ENCODE measurements around the gene MTARC2.
A peak's percentile ranks its signal among the peaks of the same experiment; 100 is the strongest.
"Not testable (repeated sequence)": the region's sequence is repeated elsewhere in the genome, so short reads cannot be mapped to it uniquely, and the experiment has no call there.

Gene MTARC2

DNA sequence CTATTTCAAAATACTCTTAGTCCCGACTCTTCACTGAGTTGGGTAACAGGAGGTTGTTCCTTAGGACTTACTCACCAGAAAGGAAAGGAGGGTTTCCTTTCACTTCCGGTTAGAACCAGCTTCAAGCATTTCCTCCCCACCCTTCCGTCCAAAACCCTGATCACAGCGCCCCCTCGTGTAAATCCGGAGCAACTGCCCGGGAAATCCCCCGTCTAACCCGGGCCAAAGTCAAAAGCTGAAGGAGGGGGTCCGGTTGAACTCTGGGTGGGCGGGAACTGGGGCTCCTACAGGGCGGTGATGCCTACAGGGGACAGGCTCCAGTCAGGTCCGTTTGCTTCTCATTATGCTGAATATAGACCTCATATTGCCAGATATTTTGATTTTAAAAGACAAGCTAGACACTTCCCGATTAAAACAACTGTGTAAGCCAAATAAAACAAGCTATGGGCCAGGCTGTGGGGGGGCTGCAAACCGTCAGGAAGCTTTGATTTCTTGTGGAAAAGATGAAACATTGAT, 15.0 kb upstream of the MTARC2 start:
- DNase-seq, result peak; percentile 74 to 83

DNA sequence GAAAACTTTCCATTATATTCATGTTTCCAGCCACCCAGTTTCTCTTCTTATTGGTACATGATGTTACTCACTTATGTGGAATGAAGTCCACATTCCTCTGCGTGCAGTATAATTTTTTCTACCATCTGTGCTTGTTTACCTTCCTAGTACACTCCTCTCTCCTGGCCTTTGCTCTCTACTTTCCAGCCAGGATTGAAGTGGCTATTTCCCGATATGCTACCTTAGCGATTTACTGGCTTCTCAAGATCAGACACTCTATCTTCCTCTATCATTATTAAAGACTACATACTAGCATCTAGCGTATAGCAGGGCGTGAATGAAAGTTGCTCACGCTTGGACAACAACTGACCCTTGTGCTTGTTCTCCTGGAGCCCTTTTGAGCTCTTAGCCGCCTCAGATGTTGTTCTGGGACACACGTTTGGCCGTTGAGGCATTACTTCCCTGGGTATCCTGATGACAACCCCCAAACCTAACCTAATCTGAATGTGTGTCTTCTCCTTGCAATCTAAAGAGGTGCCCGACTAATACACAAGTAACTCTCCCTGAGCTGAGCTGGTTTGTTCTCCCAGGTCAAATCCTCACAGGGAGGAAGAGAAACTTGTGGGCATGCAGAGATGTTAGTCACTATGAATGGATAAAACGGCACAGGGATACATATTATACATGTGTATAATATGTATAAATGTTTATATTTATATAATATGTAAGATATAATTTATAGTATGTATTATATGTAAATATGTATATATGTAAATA, 13.4 kb upstream of the MTARC2 start:
- DNase-seq, result no peak

DNA sequence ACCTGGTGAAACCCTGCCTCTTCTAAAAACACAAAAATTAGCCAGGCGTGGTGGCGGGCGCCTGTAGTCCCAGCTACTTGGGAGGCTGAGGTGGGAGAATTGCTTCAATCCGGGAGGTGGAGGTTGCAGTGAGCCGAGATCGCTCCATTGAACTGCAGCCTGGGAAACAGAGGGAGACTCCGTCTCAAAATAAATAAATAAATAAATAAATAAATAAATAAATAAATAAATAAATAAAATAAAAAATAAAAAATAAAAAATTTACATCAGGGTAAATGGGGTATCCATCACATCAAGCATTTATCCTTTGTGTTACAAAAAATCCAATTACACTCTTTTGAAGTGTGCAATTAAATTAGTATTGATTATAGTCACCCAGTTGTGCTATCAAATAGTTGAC, 11.8 kb upstream of the MTARC2 start:
- DNase-seq, result not testable (repeated sequence)

DNA sequence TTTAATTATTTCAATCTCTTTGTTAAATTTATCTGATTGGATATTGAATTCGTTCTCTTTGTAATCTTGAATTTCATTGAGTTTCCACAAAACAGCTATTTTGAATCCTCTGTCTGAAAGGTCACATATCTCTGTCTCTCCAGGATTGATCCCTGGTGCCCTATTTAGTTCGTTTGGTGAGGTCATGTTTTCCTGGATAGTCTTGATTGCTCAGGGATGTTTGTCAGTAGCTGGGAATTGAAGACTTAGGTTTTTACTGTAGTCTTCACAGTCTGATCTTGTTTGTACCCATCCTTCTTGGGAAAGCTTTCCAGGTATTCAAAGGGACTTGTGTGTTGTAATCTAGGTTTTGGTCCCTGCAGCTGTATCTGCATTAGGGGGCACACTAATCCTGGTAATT, 6.8 kb upstream of the MTARC2 start:
- DNase-seq, result no peak

DNA sequence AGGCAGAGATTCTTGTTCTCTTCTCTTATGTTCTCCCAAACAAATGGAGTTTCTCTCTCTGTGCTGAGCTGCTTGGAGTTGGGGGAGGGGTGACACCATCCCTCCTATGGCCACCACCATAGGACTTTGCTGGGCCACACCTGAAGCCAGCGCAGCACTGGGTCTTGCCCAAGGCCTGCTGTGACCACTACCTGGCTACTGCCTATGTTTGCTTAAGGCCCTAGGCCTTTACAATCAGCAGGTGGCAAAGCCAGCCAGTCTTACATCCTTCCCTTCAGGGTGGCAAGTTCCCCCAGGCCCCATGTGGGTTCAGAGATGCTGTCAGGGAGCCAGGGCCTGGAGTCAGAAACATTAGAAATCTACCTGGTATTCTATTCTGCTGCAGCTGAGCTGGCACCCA, 6.3 kb upstream of the MTARC2 start:
- no peak for DNase-seq

DNA sequence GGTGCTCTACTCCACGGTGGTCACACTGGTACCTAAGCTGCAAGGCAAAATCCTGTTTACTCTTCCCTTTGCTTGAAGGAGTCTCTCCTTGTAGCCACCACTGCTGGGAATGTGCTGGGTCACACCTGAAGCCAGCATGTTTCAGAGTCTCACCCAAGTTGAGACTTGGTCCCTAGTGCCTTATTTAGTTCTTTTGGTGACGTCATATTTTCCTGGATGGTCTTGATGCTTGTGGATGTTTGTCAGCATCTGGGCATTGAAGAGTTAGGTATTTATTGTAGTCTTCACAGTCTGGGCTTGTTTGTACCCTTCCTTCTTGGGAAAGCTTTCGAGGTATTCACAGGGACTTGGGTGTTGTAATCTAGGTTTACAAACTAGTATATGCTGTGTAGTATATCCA, 5.6 kb upstream of the MTARC2 start:
- no peak for DNase-seq

DNA sequence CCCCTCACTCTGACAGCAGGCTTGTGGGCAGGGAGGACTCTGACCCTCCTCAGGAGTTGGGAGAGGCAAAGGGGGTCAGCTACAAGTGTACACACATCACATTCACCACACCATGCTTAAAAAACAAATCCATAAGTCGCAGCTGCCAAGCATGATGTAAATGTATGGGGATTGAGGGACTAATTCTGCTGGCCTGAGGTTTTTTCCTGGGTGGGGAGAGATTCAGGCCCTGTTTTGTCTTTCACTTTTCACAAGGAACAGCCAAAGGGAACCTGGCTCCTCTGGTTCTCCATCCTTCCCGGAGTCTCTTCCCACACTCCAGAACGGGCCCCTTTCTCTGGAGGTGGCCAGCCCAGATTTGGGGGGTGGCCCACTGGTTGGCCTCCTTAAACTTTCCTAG, 1.3 kb upstream of the MTARC2 start:
- DNase-seq, result no peak

DNA sequence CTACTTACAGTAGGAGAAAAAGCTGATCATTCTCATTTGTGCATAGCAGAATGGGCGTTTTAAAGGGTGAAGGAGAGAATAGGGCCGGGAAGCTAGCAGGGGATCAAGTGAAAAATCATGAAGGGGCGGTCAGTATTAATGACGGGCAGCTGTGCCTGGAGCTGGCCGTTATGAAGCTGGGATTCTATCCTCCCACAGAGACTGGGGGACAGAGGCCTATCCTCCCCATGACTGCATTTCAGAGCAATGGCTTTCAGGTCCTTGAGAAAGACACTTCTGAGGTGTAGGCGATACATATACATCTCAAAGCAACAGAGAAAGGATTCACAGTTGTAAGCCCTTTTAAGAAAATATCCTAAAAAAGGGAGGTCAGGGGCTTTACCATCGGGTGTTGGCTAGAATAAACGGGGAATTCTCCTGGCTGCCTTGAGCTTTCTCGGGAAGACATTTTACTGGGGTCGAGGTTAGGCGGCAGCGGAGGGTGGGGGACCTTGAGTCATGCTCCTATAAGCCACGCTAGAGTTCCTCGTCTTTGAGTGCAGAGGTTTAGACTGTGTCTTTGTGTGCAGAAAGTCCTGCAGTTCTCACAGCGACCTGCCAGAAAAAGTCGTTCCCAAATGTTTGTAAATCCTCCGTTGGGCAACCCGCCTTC, 559 bp upstream of the MTARC2 start:
- no peak for DNase-seq

DNA sequence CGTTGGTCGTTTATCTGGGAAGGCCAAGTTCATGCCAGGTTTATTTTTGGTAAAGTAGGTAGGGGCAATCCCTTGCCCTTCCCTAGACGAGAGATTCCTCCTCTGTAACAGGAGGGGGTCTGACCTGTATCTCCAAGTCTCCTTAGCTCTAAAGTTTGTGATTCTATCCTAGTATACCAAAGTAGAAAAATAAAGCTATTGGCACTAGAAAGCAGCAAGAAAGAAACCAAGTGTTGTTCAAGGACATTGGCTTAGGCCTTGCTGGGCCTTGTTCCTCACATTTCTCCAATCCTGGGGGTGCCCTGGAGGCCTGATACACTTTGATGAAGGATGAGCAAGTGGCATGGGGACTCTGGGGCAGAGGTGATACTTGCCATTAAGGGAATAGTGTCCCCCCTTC, 814 bp downstream of the MTARC2 start:
- no peak for DNase-seq

DNA sequence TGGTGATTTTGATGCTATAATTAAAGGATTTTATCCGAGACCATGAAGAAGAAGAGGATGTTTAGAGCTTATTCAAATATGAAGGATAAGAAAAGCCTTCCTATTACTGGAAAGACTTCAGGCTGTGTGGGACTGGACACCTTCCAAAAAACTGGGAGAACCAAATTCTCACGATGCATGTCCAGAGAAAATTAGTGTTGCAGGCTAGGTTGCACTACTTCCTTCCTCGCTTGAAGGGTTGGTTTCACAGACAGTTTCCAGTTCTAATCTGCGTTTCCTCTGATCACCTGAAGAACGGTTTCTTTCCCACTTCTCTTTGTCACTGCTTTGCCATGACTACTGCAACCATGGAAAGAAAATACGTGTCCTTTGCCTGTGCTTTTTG, 2.0 kb downstream of the MTARC2 start:
- no peak for DNase-seq

DNA sequence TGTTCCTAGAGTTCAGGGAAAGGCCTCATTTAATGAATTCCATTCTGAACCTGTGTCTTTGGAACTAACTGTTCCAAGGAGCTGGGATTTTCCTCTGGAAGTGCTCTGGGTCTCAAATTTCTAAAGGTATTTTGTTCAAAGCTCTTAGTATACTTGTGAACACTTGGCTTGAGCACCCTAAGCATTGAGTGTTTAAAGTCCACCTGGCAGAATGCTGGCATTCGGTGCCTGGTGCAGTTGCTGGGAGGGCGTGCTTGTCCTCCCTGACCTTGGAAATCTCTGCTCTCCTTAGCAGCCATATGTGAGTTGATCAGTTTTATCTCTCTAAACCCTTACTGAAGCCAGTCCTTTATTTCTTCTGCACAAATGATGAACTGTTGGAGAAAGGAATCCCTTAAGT, 3.0 kb downstream of the MTARC2 start:
- no peak for DNase-seq

DNA sequence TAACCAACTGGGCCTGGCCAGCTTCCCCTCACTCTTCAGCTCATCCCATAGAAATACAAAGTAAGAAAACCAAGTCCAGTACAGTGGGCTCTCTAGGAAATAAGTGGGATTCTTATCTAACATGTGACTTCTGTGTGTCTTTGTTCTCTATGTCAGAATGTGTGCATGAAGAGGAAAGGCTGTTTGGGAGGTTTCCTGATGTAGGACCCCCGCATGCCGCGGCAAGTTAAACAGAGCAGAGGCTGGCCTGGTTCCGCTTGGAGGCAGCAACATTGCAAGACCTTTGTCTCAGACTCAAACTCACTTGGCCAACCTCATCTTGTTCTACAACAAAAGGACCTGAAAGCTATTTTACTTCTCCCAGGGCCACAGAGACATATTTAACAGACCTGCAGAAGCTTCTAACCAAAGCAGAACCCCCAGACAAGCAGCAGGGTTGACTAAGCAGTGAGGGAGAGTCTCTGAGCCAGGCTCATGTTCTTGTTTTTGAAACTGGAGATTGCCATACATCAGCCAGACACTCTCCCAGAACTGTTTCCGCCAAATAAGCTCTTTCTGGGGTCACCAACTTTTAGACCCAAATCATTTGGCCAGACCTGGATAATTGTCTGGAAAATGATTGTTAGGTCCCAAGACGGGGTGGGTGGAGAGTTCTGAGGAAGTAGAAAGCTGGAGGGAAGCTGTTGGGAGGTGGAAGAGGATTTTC, 6.2 kb downstream of the MTARC2 start:
- no peak for DNase-seq

DNA sequence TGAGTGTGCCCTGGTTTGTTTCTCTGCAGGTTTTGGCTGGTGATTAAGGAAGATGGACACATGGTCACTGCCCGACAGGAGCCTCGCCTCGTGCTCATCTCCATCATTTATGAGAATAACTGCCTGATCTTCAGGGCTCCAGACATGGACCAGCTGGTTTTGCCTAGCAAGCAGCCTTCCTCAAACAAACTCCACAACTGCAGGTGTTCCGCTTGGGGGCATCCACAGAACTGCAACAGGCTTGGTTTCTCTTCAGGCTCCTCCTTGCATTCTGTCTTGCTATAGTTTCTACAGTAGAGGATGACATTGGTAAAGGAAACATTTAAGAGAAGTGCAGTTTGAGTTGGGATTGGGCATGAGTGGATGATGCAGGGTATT, 6.8 kb downstream of the MTARC2 start:
- DNase-seq, result no peak

DNA sequence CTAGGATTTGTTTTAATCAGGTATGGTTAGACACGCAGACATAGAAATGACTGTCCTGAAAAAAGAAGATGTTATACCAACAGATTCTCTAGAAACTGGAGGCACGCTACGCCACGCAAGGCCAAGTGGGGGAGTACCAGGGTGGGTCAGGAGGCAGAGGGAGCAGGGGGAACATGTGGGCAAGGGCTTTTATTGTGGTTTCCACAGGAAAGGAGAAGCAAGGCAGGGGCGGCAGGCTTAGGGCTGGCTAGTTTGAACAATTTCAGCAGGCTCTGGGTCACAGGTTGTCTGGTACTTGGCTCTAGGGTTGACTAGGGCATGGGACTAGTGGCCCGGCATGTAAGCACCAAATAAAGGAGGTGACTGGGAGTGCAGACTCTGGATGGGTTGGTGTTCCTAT, 7.2 kb downstream of the MTARC2 start:
- no peak for DNase-seq

DNA sequence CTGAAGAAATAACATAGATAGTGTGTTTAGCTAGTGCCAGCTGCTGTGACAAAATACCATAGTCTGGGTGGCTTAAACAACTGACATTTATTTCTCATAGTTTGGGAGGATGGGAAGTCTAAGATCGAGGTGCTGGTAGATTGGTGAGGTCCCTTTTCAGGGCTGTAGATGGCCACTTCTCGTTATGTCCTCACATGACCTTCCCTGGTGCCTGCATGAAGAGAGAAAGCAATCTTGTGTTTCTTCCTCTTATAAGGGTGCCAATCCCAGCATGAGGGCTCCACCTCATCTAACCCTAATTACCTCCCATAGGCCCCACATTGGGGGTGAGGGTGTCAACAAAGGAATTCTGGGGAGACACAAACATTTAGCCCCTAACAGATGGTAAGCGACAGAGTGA, 9.3 kb downstream of the MTARC2 start:
- DNase-seq, result no peak

DNA sequence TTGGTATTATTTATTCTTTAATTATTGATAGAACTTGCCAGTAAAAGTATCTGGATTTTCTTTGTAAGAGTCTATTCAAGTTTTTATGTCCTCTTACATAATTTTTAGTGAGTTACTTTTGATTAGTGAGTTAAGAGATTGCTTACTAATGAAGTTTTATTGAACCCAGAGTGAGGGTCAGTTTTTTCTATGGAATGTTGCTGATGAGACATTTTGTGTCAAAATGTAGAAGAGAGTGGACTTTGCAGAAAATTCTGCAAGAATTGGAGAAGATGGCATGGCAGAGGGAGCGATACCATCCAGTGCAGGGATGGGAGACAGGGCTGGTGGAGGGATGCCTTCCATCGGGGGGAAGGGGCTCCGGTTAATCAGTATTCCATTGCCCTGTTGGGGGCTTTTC, 11.0 kb downstream of the MTARC2 start:
- no peak for DNase-seq

DNA sequence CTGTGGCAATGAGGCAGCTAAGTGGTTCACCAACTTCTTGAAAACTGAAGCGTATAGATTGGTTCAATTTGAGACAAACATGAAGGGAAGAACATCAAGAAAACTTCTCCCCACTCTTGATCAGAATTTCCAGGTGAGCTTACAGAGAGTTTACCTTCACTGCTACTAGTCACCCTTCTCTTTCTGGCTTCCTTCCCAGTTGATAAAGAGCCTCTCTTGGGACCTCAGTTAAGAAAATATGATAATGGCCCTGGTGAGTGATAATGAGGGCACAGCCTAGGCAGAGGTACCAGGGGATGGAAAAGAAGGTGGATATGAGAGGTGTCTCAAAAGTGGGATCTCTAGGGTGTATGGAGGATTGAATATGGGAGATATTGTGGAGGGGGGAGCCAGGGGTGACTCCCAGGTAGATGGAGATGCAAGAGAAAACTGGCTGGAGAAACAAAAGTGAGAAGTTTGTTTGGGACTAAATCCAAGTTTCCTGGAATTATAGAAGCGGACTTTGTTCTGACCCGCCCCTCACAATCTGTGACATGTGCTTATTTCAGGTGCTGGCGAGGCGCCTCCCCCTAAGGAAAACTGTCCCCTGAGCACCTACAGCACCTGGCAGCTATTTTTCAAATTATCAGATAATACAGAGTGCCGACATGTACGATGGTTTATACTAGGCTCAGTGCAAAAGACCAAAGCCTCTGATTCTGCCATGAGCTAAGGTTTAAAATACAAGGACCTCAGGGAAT, 13.7 kb downstream of the MTARC2 start:
- no peak for DNase-seq

DNA sequence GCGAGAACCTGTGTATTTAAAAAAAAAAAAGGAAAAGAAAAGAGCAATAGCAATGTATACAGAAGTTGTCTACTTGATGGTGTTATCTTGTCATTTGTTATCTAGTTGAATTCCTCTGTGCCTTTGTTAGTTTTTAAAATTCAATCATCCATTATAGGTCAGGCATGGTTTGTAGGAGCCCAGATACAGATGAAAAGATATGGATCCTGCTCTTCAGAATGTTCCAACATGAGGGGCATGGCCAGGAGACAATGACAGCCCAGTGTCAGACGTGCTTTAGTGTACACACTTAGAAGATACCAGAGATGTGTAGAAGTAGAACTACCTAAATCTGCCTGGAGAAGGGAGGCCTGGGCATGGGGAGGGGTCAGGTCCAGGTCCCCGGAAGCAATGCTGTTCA, 16.6 kb downstream of the MTARC2 start:
- no peak for DNase-seq

DNA sequence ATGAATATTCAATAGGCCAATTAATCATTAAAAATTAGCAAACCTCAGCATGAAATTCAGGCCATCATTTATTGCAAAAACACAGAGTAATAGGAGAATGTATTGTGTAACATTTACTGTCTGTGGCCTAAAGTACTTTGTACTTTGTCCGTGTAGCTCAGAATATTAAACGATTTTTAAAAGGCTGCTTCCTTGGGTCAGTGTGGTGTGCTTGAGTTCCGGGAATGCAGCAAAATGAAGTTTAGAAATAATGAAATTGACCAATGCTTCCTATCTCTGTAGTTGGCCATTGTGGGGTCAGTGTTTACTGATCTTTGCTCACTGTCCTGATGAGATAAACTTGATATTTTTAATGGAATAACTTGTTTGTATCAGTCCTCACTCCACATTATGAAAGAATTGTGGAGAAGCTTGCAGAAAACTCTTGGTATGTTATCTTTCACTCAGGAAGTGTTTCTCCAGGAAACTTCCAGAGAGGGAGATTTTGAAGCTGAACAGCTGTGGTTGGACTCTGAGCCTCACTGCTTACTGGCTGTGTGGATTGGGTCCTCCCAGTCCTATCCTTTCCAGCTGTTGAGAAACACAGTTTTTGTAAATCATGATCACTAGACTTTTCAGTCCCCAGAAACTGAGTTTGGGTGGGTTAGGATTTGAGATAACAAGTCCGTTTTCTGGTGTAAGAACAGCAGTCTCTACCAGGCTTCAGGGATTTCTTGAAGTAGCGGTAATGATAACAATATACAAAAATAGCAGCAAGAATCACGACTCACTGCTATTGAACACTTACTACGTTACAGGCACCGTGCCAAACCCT, 19.4 kb downstream of the MTARC2 start:
- no peak for DNase-seq

DNA sequence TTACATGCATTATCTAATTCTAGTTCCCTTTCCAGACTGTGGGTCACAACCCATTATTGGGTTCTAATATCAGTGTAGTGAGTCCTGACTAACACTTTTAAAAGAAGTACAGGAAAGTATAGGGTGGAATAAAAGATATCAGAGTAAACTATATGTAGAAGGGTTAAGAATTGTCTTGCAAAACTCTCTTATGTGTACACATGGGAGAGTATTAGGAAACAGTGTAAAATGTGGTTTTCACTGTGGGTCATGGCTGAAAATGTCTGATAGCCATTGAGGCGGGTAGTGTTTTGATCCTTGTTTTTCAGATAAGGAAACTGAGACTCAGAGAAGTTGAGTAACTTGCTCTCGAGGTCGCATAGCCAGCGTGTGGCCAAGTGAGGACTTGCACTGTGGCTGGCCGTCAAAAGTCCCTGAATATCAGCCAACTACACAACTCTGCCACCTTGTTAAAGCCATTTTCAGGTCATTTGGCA, 20.0 kb downstream of the MTARC2 start:
- no peak for DNase-seq

DNA sequence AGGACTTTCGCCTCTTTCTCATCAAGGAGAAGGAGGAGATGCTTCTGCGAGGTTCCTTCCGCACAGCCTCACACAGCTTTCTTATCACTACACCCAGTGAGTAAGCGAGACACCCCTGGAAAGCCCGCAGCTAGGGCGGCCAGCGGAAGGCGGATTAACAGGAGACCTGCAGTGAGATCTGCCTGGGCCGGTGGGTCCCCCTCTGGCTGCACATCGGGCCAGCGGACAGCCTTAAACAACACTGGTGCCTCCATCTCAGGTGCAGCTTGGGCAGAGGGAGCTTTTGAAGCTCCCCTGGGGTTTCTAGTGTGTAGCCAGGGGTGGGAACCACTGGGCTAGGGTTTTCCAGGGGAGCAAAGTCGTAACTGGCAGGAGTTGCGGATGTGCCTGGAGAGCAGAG, 21.1 kb downstream of the MTARC2 start:
- DNase-seq, result no peak

DNA sequence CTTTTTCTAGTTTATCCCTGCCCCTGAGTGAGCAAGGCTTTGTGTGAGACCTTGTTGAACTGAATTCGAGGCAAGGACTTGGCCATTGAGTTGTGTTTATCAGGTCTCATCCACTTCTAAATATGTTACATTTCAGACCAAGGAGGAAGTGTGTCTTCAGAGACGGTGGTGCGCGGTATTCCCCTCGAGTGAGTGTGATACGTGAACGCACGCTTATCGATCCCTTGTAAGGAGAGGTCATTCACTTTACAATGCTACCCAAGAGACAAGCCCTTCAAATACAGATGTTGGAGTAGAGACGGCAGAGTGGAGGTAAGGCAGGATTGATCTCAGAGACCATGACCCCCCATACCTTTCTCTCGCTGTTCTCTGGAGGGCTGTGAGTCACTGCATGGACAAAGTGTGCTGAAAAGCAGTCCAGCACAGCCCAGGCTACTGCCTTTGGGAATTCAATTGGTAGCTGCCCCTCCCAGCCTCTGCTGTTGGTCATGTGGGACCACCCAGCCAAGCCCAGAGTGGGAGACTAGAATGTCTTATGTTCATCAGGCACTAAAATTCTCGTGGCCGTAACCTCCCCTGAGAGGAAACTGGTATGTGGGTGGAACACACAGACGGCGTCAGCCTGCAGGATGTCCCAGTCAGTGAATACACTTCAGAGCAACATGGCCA, 22.3 kb downstream of the MTARC2 start:
- DNase-seq, result no peak

All from activated CD4-positive, alpha-beta T cell treated with anti-CD3 and anti-CD28 coated beads, Interleukin-2, amount 50 U/mL, for 48 hours (primary cell).